ENCODE results near the gene TPM1. TPM values are rescaled to one million over a fixed set of nuclear protein-coding genes. Genes with fewer than 3 reads are reported as not detected.

The TPM1 gene
- total RNA-seq, 1 experiment from 2014 or later, result 22.5 TPM

DNA sequence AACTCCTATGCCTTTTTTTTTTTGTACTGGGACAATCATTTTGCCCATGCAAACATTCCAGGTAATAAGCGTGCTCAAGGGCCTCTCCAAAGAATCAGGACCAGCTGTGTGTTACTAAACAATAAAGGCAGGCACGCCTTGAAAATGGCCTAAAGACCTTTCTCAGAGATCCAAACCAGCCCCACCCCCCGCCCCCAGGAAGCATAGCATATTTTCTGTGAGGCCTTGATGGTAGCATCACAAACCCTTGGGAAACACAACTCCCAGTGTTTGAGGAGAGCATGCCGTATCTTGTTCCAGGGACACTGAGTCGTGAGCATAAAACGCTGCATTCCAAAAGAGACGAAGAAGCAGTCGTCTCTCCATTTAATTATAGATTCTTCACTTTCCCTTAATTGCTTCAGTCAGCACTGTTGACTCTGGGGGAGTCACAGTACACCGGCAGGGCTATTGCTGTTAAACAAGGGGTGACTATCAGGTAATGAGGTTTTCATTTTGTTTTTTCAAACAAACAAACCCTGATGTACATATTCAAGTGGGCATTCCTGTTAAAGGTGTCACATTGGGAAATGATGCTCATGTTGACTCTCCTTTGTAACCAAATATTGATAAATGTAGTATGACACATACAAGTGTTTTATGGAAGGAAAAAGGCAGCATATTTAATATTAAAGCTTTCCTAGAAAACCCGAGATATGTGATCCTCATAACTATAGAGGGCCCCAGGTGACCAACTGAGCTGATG is 4.4 kb upstream of the TPM1 start:
- Histone ChIP-seq H3K9me2 (ENCODE audit: insufficient read depth) (no peaks in the 10 kb centered on the region), H3K9me3 (ENCODE audit: control insufficient read depth in 1 of 2, insufficient read depth in 1 of 2, low read depth in 1 of 2, low read length in 2 of 2) (no peaks in the 10 kb centered on the region), H3K4me2 (ENCODE audit: low read length) (no peak overlapping the region), H3K79me2 (ENCODE audit: insufficient read depth, low read length) (no peaks in the 10 kb centered on the region), H4K20me1 (ENCODE audit: insufficient read depth) (no peaks in the 10 kb centered on the region), H3K4me1 (ENCODE audit: control insufficient read depth in 1 of 2, insufficient read depth in 2 of 2, low read length in 2 of 2) (no peaks in the 10 kb centered on the region), H3K27ac (ENCODE audit: low read depth, low read length) (no peak overlapping the region), H3K36me3 (ENCODE audit: control insufficient read depth in 1 of 2, insufficient read depth in 2 of 2, low read length in 2 of 2) (no peaks in the 10 kb centered on the region), H3K4me3 (replicated peaks in 1 of 2; ENCODE audit: low read depth in 1 of 2, low read length in 2 of 2) (no peak overlapping the region), H3K9ac (ENCODE audit: low read length) (no peak overlapping the region), H2AFZ (ENCODE audit: low read depth, low read length, poor library complexity, severe bottlenecking) (no peak overlapping the region), H3K27me3 (ENCODE audit: insufficient read depth, low read length) (no peaks in the 10 kb centered on the region)
- ATAC-seq (no peak), DNase-seq (ENCODE audit: low read depth, low spot score) (no peak)
- ChIA-PET CTCF (interaction anchor here (1.2 to 2.2 kb wide), 2 partner anchors 10 kb away, joined by 4 to 18 read pairs; no protein-coding TSS in a partner anchor), POLR2A (no interaction called here), RAD21 (ENCODE audit: low non-redundant PET in 1 of 2, low total read pairs in 2 of 2, uncharacterized antibody in 2 of 2, unreplicated experiment in 2 of 2) (no interaction called here)
- no TSS peak for BruUV-seq (replicated peaks)
- TF ChIP-seq SRF (IDR thresholded peaks at IDR 0.05; ENCODE audit: low read depth) (no peak), EZH2 (IDR thresholded peaks at IDR 0.05) (no peak), CBX3 (IDR thresholded peaks at IDR 0.05; ENCODE audit: low read depth) (no peak), ZFX (IDR thresholded peaks at IDR 0.05) (no peak), POLR2A (IDR thresholded peaks at IDR 0.05; ENCODE audit: borderline replicate concordance, extremely low read depth, insufficient read depth, insufficient read length) (no peak), EGR1 (IDR thresholded peaks at IDR 0.05; ENCODE audit: low read depth) (no peak), SP1 (IDR thresholded peaks at IDR 0.05; ENCODE audit: low read depth) (no peak), EZH2phosphoT487 (IDR thresholded peaks at IDR 0.05; ENCODE audit: borderline replicate concordance) (no peak), POLR2AphosphoS5 (IDR thresholded peaks at IDR 0.05; ENCODE audit: low read depth, low read length) (no peak), ZNF274 (IDR thresholded peaks at IDR 0.05; ENCODE audit: low read depth, low read length) (no peak), ELF1 (IDR thresholded peaks at IDR 0.05; ENCODE audit: borderline replicate concordance, low read depth) (no peak), TCF7L2 (IDR thresholded peaks at IDR 0.05; ENCODE audit: borderline replicate concordance, extremely low read depth, insufficient read depth, insufficient read length) (no peak), JUND (IDR thresholded peaks at IDR 0.05) (no peak), YY1 (IDR thresholded peaks at IDR 0.05; ENCODE audit: extremely low read depth, insufficient replicate concordance, low read depth, low read length) (no peak), SIN3A (IDR thresholded peaks at IDR 0.05; ENCODE audit: low read depth) (no peak), FOSL1 (IDR thresholded peaks at IDR 0.05; ENCODE audit: low read depth) (no peak)
- TF ChIP-seq, protein P1, sequence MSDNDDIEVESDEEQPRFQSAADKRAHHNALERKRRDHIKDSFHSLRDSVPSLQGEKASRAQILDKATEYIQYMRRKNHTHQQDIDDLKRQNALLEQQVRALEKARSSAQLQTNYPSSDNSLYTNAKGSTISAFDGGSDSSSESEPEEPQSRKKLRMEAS (IDR thresholded peaks at IDR 0.05), result no peak
- TF ChIP-seq, protein P2, sequence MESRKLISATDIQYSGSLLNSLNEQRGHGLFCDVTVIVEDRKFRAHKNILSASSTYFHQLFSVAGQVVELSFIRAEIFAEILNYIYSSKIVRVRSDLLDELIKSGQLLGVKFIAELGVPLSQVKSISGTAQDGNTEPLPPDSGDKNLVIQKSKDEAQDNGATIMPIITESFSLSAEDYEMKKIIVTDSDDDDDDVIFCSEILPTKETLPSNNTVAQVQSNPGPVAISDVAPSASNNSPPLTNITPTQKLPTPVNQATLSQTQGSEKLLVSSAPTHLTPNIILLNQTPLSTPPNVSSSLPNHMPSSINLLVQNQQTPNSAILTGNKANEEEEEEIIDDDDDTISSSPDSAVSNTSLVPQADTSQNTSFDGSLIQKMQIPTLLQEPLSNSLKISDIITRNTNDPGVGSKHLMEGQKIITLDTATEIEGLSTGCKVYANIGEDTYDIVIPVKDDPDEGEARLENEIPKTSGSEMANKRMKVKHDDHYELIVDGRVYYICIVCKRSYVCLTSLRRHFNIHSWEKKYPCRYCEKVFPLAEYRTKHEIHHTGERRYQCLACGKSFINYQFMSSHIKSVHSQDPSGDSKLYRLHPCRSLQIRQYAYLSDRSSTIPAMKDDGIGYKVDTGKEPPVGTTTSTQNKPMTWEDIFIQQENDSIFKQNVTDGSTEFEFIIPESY (IDR thresholded peaks at IDR 0.05; ENCODE audit: extremely low read depth, insufficient replicate concordance, low read length), result no peak
- TF ChIP-seq, protein P3, sequence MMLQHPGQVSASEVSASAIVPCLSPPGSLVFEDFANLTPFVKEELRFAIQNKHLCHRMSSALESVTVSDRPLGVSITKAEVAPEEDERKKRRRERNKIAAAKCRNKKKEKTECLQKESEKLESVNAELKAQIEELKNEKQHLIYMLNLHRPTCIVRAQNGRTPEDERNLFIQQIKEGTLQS (IDR thresholded peaks at IDR 0.05), result no peak
- TF ChIP-seq, protein P4, sequence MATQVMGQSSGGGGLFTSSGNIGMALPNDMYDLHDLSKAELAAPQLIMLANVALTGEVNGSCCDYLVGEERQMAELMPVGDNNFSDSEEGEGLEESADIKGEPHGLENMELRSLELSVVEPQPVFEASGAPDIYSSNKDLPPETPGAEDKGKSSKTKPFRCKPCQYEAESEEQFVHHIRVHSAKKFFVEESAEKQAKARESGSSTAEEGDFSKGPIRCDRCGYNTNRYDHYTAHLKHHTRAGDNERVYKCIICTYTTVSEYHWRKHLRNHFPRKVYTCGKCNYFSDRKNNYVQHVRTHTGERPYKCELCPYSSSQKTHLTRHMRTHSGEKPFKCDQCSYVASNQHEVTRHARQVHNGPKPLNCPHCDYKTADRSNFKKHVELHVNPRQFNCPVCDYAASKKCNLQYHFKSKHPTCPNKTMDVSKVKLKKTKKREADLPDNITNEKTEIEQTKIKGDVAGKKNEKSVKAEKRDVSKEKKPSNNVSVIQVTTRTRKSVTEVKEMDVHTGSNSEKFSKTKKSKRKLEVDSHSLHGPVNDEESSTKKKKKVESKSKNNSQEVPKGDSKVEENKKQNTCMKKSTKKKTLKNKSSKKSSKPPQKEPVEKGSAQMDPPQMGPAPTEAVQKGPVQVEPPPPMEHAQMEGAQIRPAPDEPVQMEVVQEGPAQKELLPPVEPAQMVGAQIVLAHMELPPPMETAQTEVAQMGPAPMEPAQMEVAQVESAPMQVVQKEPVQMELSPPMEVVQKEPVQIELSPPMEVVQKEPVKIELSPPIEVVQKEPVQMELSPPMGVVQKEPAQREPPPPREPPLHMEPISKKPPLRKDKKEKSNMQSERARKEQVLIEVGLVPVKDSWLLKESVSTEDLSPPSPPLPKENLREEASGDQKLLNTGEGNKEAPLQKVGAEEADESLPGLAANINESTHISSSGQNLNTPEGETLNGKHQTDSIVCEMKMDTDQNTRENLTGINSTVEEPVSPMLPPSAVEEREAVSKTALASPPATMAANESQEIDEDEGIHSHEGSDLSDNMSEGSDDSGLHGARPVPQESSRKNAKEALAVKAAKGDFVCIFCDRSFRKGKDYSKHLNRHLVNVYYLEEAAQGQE (IDR thresholded peaks at IDR 0.05; ENCODE audit: low read depth), result no peak
- intact Hi-C loops (cut with micrococcal nuclease), result no loop called here

Data from HCT116 (cell line).